ENCODE results near the gene RHBDD2. TPM values are rescaled to one million over a fixed set of nuclear protein-coding genes. Genes with fewer than 3 reads are reported as not detected.
"Not testable (repeated sequence)": the region's sequence is repeated elsewhere in the genome, so short reads cannot be mapped to it uniquely, and the experiment has no call there.

Gene RHBDD2
- total RNA-seq, 1 donor from 2014 or later: 19.1 TPM

- H3K9me3 ChIP-seq (replicated peaks): no peaks in the 10 kb centered on the region
- intact Hi-C loops (cut with micrococcal nuclease): no loop called here
- H3K27me3 ChIP-seq (ENCODE audit: low read depth): no peaks in the 10 kb centered on the region
- DNase-seq: peak; percentile 35
- H3K4me1 ChIP-seq: peaks cover 20% of the 10 kb centered on the region
- H3K36me3 ChIP-seq: peaks cover 43% of the 10 kb centered on the region
- TF ChIP-seq CTCF (IDR thresholded peaks at IDR 0.05; ENCODE audit: borderline replicate concordance): no peak
- H3K4me3 ChIP-seq: no peak overlapping the region
- H3K27ac ChIP-seq (replicated peaks): peak overlapping the region; percentile 59
These were observed 9.8 kb downstream of the RHBDD2 start for GRCh38 chr7:75888464-75889222.

DNA sequence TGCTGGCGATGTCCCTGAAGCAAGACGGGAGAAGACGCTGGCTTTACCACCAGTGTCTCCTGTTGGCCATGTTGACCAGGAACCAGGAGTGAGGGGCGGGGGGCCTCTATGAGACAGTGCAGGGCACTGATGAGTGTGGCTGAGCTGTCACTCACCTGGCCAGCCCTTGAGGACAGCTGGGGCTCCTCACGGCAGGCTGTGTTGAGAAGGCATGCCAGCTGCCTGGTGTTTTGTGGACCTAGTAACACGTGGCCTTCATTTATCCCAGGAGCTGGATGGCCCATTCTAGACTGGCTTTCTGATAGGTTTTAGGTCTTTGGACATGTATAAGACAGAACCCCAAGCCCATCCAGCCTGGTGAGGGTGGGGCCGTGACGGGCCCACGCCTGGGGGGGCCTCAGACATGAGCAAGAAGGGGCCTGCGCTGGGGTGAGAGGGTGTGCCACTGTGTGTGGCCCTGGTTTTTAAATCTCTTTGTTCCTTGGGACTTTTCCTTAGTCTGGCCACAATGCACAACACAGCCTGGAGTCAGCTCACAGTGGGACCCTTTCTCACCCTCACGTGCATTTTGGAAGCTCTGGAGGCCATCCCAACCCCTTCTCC, 10.5 kb downstream of the RHBDD2 start:
- no peaks in the 10 kb centered on the region for H3K27me3 ChIP-seq (ENCODE audit: low read depth)
- H3K27ac ChIP-seq (replicated peaks): no peak overlapping the region
- peaks cover 36% of the 10 kb centered on the region for H3K36me3 ChIP-seq
- no peak overlapping the region for H3K4me3 ChIP-seq
- no peaks in the 10 kb centered on the region for H3K9me3 ChIP-seq (replicated peaks)
- peaks cover 20% of the 10 kb centered on the region for H3K4me1 ChIP-seq
- DNase-seq: no peak
- no peak for TF ChIP-seq CTCF (IDR thresholded peaks at IDR 0.05; ENCODE audit: borderline replicate concordance)
- intact Hi-C loops (cut with micrococcal nuclease): no loop called here

DNA sequence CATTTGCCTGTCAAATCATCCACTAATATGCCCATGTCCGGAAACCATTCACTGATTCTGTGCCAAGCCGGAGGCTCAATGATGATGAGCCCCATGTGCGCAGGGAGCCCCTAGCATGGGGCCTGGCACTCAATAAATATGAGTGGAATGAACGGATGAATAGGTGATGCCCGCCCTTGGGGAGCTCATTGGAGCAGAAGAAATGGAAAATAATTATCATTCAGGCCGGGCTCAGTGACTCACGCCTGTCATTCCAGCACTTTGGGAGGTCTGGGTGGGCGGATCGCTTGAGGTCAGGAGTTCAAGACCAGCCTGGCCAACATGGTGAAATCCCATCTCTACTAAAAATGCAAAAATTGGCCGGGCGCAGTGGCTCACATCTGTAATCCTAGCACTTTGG, 11.0 kb downstream of the RHBDD2 start:
- TF ChIP-seq CTCF (IDR thresholded peaks at IDR 0.05; ENCODE audit: borderline replicate concordance): no peak
- no peak for DNase-seq
- H3K36me3 ChIP-seq: peaks cover 31% of the 10 kb centered on the region
- H3K9me3 ChIP-seq (replicated peaks): no peaks in the 10 kb centered on the region
- H3K27me3 ChIP-seq (ENCODE audit: low read depth): no peaks in the 10 kb centered on the region
- no peak overlapping the region for H3K27ac ChIP-seq (replicated peaks)
- no peak overlapping the region for H3K4me3 ChIP-seq
- H3K4me1 ChIP-seq: peaks cover 20% of the 10 kb centered on the region
- intact Hi-C loops (cut with micrococcal nuclease): no loop called here

DNA sequence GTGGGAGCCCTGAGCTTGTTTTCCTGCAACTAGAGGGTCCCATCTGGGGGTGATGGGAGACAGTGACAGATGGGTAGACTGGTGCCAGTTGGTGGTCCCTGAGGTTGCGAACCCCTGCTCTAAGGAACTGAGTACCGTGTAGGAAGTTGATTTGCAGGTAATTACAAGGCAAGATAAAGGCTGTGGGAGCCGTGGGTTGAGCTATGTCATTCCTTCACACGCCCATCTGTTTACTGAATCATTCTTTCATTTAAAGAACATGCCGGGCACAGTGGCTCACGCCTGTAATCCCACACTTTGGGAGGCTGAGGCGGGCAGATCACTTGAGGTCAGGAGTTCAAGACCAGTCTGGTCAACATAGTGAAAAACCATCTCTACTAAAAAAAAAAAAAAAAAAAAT, 12.4 kb downstream of the RHBDD2 start:
- peaks cover 17% of the 10 kb centered on the region for H3K36me3 ChIP-seq
- peaks cover 20% of the 10 kb centered on the region for H3K4me1 ChIP-seq
- DNase-seq; H3K4me3 ChIP-seq; intact Hi-C loops (cut with micrococcal nuclease); H3K27me3 ChIP-seq (ENCODE audit: low read depth); H3K9me3 ChIP-seq (replicated peaks); H3K27ac ChIP-seq (replicated peaks): not testable (repeated sequence)

GRCh38 chr7:75891815-75892411, 13.1 kb downstream of the RHBDD2 start:
- H3K27me3 ChIP-seq (ENCODE audit: low read depth): no peaks in the 10 kb centered on the region
- H3K4me3 ChIP-seq: no peak overlapping the region
- TF ChIP-seq CTCF (IDR thresholded peaks at IDR 0.05; ENCODE audit: borderline replicate concordance): no peak
- no peaks in the 10 kb centered on the region for H3K9me3 ChIP-seq (replicated peaks)
- intact Hi-C loops (cut with micrococcal nuclease): no loop called here
- H3K4me1 ChIP-seq: peaks cover 20% of the 10 kb centered on the region
- H3K27ac ChIP-seq (replicated peaks): peak overlapping the region; percentile 55
- DNase-seq: no peak
- H3K36me3 ChIP-seq: peaks cover 10% of the 10 kb centered on the region
